Esophagus (tissue), 2 donors: ENCODE data around the gene SLC4A8. TPM values are rescaled to one million over a fixed set of nuclear protein-coding genes. Genes with fewer than 3 reads are reported as not detected.

Source experiments
- H3K27ac ChIP-seq, 2 donors: one replicate each; pipeline ENCODE4 v1.5.1; 2013; ENCODE audit warnings: low read depth in 2 of 2, mild to moderate bottlenecking in 2 of 2, inconsistent platforms in 1 of 2, low read length in 1 of 2, moderate library complexity in 1 of 2
- H3K27me3 ChIP-seq, 2 donors: one replicate each; pipeline ENCODE4 v1.6.1; 2013; ENCODE audit warnings: low read length in 2 of 2, control low read depth in 1 of 2, mild to moderate bottlenecking in 1 of 2; ENCODE audit not compliant: insufficient read depth in 2 of 2, control insufficient read depth in 1 of 2
- H3K36me3 ChIP-seq, 2 donors: one replicate each; pipeline ENCODE4 v1.6.1; 2013; ENCODE audit warnings: low read length in 1 of 2; ENCODE audit not compliant: control insufficient read depth in 2 of 2, insufficient read depth in 2 of 2
- H3K4me1 ChIP-seq, 2 donors: one replicate each; pipeline ENCODE4 v1.6.1; 2013; ENCODE audit warnings: low read length in 1 of 2; ENCODE audit not compliant: control insufficient read depth in 2 of 2, insufficient read depth in 2 of 2
- H3K4me3 ChIP-seq, 2 donors: one replicate each; pipeline ENCODE4 v1.5.1; 2013; ENCODE audit warnings: low read length in 2 of 2, mild to moderate bottlenecking in 2 of 2, low read depth in 1 of 2, moderate library complexity in 1 of 2
- H3K9me3 ChIP-seq, 2 donors: one replicate each; pipeline ENCODE4 v1.6.1; 2013; ENCODE audit warnings: mild to moderate bottlenecking in 2 of 2, low read depth in 1 of 2, low read length in 1 of 2, moderate library complexity in 1 of 2; ENCODE audit not compliant: control insufficient read depth in 2 of 2, insufficient read depth in 1 of 2
- WGBS, 2 donors: extraction: QIAGEN DNeasy Blood & Tissue Kit; methylation state at CpG; one replicate each; pipeline ENCODE4 v1.1.7; 2013; 5-methylcytosine and 5-hydroxymethylcytosine counted together
- polyA plus RNA-seq, 2 donors: library from polyadenylated mRNA; stranded (reverse); fragments of 200-250 nt; gene quantifications; one replicate each; pipeline ENCODE4 v1.2.3, GENCODE V29; 2013
- donor health status: healthy with polysubstance abuse.
- donor health status: Bipolar disorder and iron deficiency.

The SLC4A8 gene
- polyA plus RNA-seq, 2 donors, result 0.04 to 0.05 TPM

DNA sequence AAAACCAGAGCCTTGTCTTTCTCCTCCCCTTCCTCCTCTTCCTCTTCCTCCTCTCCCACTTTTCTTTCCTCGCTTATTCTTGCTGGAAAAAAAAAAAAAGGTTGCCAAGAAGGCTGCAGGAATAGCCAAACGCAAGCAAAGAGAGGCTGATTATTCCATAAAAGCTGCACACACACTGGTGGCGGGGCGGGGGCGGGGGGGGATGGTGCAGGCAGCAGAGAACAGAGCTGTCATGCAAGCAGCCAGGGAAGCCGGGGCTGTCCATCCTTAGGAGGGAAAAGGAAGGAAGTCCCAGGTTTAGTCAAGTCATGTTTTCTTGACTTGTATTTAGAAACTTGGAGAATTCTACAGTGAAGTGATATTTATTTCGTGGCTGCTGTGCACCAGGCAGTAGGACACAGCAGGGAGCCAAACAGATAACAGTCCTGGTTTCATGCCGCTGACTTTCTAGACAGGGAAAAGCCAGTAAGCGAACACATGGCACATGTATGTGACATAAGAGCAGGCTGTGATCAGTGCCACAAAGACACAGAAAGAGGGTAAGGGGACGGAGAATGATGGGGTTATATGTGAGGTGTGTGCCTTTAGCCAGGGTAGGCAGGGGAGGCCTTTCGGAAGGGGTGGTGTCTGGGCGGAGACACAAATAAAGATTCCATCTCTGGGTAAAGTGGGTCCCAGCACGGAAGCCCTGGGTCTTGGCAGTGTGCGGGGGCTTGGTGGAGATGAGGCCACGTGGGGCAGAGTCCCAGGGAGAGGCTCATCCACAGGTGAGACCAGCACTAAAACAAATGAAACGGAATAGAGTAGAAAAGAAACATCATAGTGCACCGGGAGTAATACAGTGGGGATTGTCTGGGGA, 109.8 kb downstream of the SLC4A8 start:
- no peaks in the 10 kb centered on the region for H3K27me3 ChIP-seq
- H3K27ac ChIP-seq, result no peak overlapping the region
- WGBS, 2 donors, result 61 to 66% methylated on average over 17 of the region's 17 CpGs
- H3K36me3 ChIP-seq, result no peaks in the 10 kb centered on the region
- H3K4me1 ChIP-seq, result peaks cover 0 to 3% of the 10 kb centered on the region in 2 donors
- H3K9me3 ChIP-seq, result no peaks in the 10 kb centered on the region
- H3K4me3 ChIP-seq, result no peak overlapping the region

GRCh38 chr12:51536159-51536558, 111.5 kb downstream of the SLC4A8 start:
- Histone ChIP-seq H3K36me3 (no peaks in the 10 kb centered on the region), H3K4me3 (no peak overlapping the region), H3K9me3 (no peaks in the 10 kb centered on the region), H3K27ac (no peak overlapping the region), H3K4me1 (peaks cover 0 to 3% of the 10 kb centered on the region in 2 donors), H3K27me3 (no peaks in the 10 kb centered on the region)
- 79 to 89% methylated on average over 3 of the region's 3 CpGs for WGBS, 2 donors

- Histone ChIP-seq H3K4me3 (no peak overlapping the region), H3K27me3 (no peaks in the 10 kb centered on the region), H3K27ac (no peak overlapping the region), H3K36me3 (no peaks in the 10 kb centered on the region), H3K9me3 (no peaks in the 10 kb centered on the region), H3K4me1 (no peaks in the 10 kb centered on the region)
- 83 to 88% methylated on average over 8 of the region's 8 CpGs for WGBS, 2 donors
Measured at GRCh38 chr12:51538149-51538548, 113.5 kb downstream of the SLC4A8 start.

- no peaks in the 10 kb centered on the region for H3K9me3 ChIP-seq
- H3K4me1 ChIP-seq, result no peaks in the 10 kb centered on the region
- H3K4me3 ChIP-seq, result no peak overlapping the region
- H3K27me3 ChIP-seq, result no peaks in the 10 kb centered on the region
- H3K36me3 ChIP-seq, result no peaks in the 10 kb centered on the region
- H3K27ac ChIP-seq, result no peak overlapping the region
- 81 to 87% methylated on average over 8 of the region's 8 CpGs for WGBS, 2 donors
Measured at GRCh38 chr12:51538599-51538998, 114.0 kb downstream of the SLC4A8 start.

GRCh38 chr12:51540996-51541395, 116.4 kb downstream of the SLC4A8 start:
- Histone ChIP-seq H3K27me3 (no peaks in the 10 kb centered on the region), H3K4me1 (no peaks in the 10 kb centered on the region), H3K36me3 (no peaks in the 10 kb centered on the region), H3K27ac (no peak overlapping the region), H3K9me3 (no peaks in the 10 kb centered on the region), H3K4me3 (no peak overlapping the region)
- WGBS, 2 donors, result 80 to 84% methylated on average over 4 of the region's 4 CpGs

- Histone ChIP-seq H3K4me3 (no peak overlapping the region), H3K9me3 (no peaks in the 10 kb centered on the region), H3K36me3 (no peaks in the 10 kb centered on the region), H3K27me3 (no peaks in the 10 kb centered on the region), H3K27ac (no peak overlapping the region), H3K4me1 (no peaks in the 10 kb centered on the region)
Measured at GRCh38 chr12:51546097-51546496, 121.5 kb downstream of the SLC4A8 start.

DNA sequence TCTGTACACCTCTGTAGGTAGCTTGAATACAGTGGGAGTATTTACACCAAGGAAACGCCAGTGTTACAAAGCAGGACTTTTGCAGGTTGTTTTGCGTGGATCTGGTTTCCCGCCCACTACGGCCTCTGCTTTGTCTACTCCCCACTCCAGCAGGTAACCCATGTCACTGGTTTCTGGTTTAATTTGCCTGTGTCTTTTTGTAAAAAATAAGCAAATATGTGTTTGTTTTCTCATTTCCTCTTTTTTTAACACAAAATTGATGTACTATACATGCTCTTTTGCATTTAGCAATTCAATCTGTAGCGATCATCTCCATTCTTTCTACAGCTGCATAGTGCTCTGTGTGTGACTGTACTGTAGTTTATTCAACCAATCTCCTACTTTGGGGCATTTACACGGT, 123.0 kb downstream of the SLC4A8 start:
- Histone ChIP-seq H3K9me3 (no peaks in the 10 kb centered on the region), H3K4me3 (no peak overlapping the region), H3K27ac (no peak overlapping the region), H3K27me3 (no peaks in the 10 kb centered on the region), H3K4me1 (no peaks in the 10 kb centered on the region), H3K36me3 (no peaks in the 10 kb centered on the region)
- WGBS, 2 donors, result 83 to 86% methylated on average over 6 of the region's 6 CpGs

DNA sequence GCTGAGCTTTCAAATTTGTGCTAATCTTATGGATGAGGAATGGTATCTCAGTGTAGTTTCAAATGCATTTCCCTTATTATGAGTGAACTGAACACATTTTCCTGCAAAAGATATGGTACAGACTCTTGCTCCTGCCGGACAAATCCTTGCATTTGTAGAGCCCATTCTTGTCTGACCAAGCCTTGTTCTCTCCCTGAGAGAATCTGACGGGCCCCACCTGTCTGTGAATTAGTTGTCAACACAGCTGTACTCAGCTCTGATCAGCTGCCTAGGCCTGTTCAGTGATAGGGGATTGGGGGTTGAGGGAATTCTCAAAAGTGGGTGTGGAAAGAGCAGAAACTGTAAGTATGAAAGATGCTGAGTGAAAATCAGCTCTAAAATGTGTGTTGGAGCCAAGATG, 123.6 kb downstream of the SLC4A8 start:
- Histone ChIP-seq H3K4me3 (no peak overlapping the region), H3K27me3 (peaks cover 0 to under 1% of the 10 kb centered on the region in 2 donors), H3K36me3 (no peaks in the 10 kb centered on the region), H3K9me3 (no peaks in the 10 kb centered on the region), H3K4me1 (no peaks in the 10 kb centered on the region), H3K27ac (no peak overlapping the region)
- WGBS, 2 donors, result 56 to 70% methylated on average over 2 of the region's 2 CpGs

DNA sequence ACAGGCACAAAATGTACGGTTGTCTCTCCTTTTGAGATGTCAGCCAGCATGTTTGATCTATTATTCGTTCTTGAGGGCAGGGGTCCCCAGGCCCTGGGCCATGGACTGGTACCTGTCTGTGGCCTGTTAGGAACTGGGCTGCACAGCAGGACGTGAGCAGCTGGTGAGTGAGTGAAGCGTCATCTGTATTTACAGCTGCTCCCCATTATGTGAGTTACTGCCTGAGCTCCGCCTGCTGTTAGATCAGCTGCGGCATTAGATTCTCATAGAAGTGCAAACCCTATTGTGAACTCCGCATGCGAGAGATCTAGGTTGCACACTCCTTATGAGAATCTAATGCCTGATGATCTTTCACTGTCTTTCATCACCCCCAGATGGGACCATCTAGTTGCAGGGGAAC, 125.0 kb downstream of the SLC4A8 start:
- no peaks in the 10 kb centered on the region for H3K9me3 ChIP-seq
- 83 to 84% methylated on average over 8 of the region's 8 CpGs for WGBS, 2 donors
- H3K4me3 ChIP-seq, result no peak overlapping the region
- H3K36me3 ChIP-seq, result no peaks in the 10 kb centered on the region
- no peaks in the 10 kb centered on the region for H3K4me1 ChIP-seq
- peaks cover 0 to 2% of the 10 kb centered on the region in 2 donors for H3K27me3 ChIP-seq
- no peak overlapping the region for H3K27ac ChIP-seq
